ENCODE results near the gene TMEM121B. TPM values are rescaled to one million over a fixed set of nuclear protein-coding genes. Genes with fewer than 3 reads are reported as not detected.

TMEM121B gene
- polyA plus RNA-seq, 3 donors: 0.11 to 0.37 (median 0.28) TPM

- WGBS, 3 donors: 82 to 88% (median 83%) methylated on average over 14 of the region's 14 CpGs
- no peak overlapping the region for H3K27ac ChIP-seq (ENCODE audit: low read depth, low read length)
Observed at GRCh38 chr22:17101475-17102296, 19.5 kb downstream of the TMEM121B start.

- WGBS, 3 donors: 62 to 75% (median 62%) methylated on average over 6 of the region's 6 CpGs
- H3K27ac ChIP-seq (ENCODE audit: low read depth, low read length): no peak overlapping the region
Observed at GRCh38 chr22:17100621-17101020, 20.5 kb downstream of the TMEM121B start.

- 45 to 81% (median 59%) methylated on average over 7 of the region's 7 CpGs for WGBS, 3 donors
- peak overlapping the region; percentile 28 for H3K27ac ChIP-seq (ENCODE audit: low read depth, low read length)
Observed at GRCh38 chr22:17098379-17098819, 22.8 kb downstream of the TMEM121B start.

GRCh38 chr22:17097701-17098100 is 23.5 kb downstream of the TMEM121B start:
- no peak overlapping the region for H3K27ac ChIP-seq (ENCODE audit: low read depth, low read length)
- WGBS, 3 donors: 81 to 86% (median 85%) methylated on average over 6 of the region's 6 CpGs

- WGBS, 3 donors: 51 to 79% (median 59%) methylated on average over 6 of the region's 6 CpGs
- H3K27ac ChIP-seq (ENCODE audit: low read depth, low read length): no peak overlapping the region
Observed at GRCh38 chr22:17097062-17097461, 24.1 kb downstream of the TMEM121B start.

GRCh38 chr22:17096071-17096470 is 25.1 kb downstream of the TMEM121B start:
- no peak overlapping the region for H3K27ac ChIP-seq (ENCODE audit: low read depth, low read length)
- WGBS, 3 donors: 85 to 91% (median 86%) methylated on average over 7 of the region's 7 CpGs

GRCh38 chr22:17095538-17095937 is 25.6 kb downstream of the TMEM121B start:
- H3K27ac ChIP-seq (ENCODE audit: low read depth, low read length): no peak overlapping the region

GRCh38 chr22:17093081-17093480 is 28.1 kb downstream of the TMEM121B start:
- whole genome bisulfite sequencing, 3 donors: 41 to 81% (median 73%) methylated on average over 3 of the region's 3 CpGs
- no peak overlapping the region for H3K27ac ChIP-seq (ENCODE audit: low read depth, low read length)

More at GRCh38 chr22:17095538-17095937, 25.6 kb downstream of the TMEM121B start:
- WGBS, 3 donors: 87 to 89% (median 88%) methylated on average over 6 of the region's 6 CpGs

GRCh38 chr22:17091851-17092250 is 29.3 kb downstream of the TMEM121B start:
- no peak overlapping the region for H3K27ac ChIP-seq (ENCODE audit: low read depth, low read length)
- 57 to 71% (median 68%) methylated on average over 4 of the region's 4 CpGs for WGBS, 3 donors

GRCh38 chr22:17090550-17090949 is 30.6 kb downstream of the TMEM121B start:
- no peak overlapping the region for H3K27ac ChIP-seq (ENCODE audit: low read depth, low read length)

GRCh38 chr22:17087498-17088131 is 33.5 kb downstream of the TMEM121B start:
- WGBS, 3 donors: 42 to 56% (median 47%) methylated on average over 12 of the region's 12 CpGs
- no peak overlapping the region for H3K27ac ChIP-seq (ENCODE audit: low read depth, low read length)

GRCh38 chr22:17086788-17087497 is 34.2 kb downstream of the TMEM121B start:
- 58 to 79% (median 60%) methylated on average over 10 of the region's 10 CpGs for WGBS, 3 donors
- H3K27ac ChIP-seq (ENCODE audit: low read depth, low read length): no peak overlapping the region

- H3K27ac ChIP-seq (ENCODE audit: low read depth, low read length): no peak overlapping the region
- 40 to 80% (median 53%) methylated on average over 7 of the region's 7 CpGs for WGBS, 3 donors
Observed at GRCh38 chr22:17086296-17086695, 34.9 kb downstream of the TMEM121B start.

- 4 to 9% (median 4%) methylated on average over 69 to 92 of the region's 92 CpGs for WGBS, 3 donors
- H3K27ac ChIP-seq (ENCODE audit: low read depth, low read length): peak overlapping the region; percentile 44
Observed at GRCh38 chr22:17085277-17086181, 35.6 kb downstream of the TMEM121B start.

GRCh38 chr22:17084554-17085276 is 36.4 kb downstream of the TMEM121B start, which contains the start of gene IL17RA:
Gene IL17RA, plus strand, starts transcription at chr22:17085000. Its CDS starts 92 bp downstream, at chr22:17085092.
- peak within 1 kb of the TSS; percentile 44 for H3K27ac ChIP-seq (ENCODE audit: low read depth, low read length)
- 0 to 1% (median 1%) methylated on average over 51 to 68 of the region's 68 CpGs for WGBS, 3 donors

GRCh38 chr22:17083811-17084441 is 37.2 kb downstream of the TMEM121B start:
- H3K27ac ChIP-seq (ENCODE audit: low read depth, low read length): no peak overlapping the region
- WGBS, 3 donors: 80 to 90% (median 86%) methylated on average over 33 of the region's 33 CpGs

GRCh38 chr22:17083255-17083654 is 37.9 kb downstream of the TMEM121B start:
- no peak overlapping the region for H3K27ac ChIP-seq (ENCODE audit: low read depth, low read length)
- WGBS, 3 donors: 93 to 96% (median 95%) methylated on average over 5 of the region's 5 CpGs

Measured in adipose tissue (tissue), 3 donors.